HepG2 (cell line): ENCODE data around the gene ATG9A.

Experiments used
- ELF1 ChIP-seq: sonication (generic); formaldehyde crosslinking; IDR thresholded peaks from 2 replicates; pipeline ENCODE4 v1.4.0; 2020; ENCODE audit warnings: missing genetic modification reagents
- HES4 ChIP-seq: sonication (generic); formaldehyde crosslinking; IDR thresholded peaks from 2 replicates; pipeline ENCODE4 v1.9.0; 2021; ENCODE audit warnings: mild to moderate bottlenecking, missing genetic modification reagents, borderline replicate concordance
- HNF4A ChIP-seq: sonication (generic); formaldehyde crosslinking; IDR thresholded peaks from 2 replicates; pipeline ENCODE4 v1.4.0; 2020; ENCODE audit warnings: missing genetic modification reagents
- NCOA1 ChIP-seq: sonication (generic); formaldehyde crosslinking; IDR thresholded peaks from 2 replicates; pipeline ENCODE4 v1.9.0; 2021; ENCODE audit warnings: missing genetic modification reagents
- RAD21 ChIP-seq: fragments of 450-650 bp; formaldehyde crosslinking; IDR thresholded peaks from 2 replicates; pipeline ENCODE4 v1.5.0; 2020; ENCODE audit warnings: mild to moderate bottlenecking
- SP140L ChIP-seq: sonication (generic); formaldehyde crosslinking; IDR thresholded peaks from 2 replicates; pipeline ENCODE4 v1.4.0; 2020; ENCODE audit warnings: missing genetic modification reagents, borderline replicate concordance
- SUZ12 ChIP-seq: fragments of 150-350 bp; IDR thresholded peaks from 2 replicates; pipeline ENCODE4 v1.6.1; 2014; ENCODE audit warnings: low read depth, low read length
- YY1 ChIP-seq: IDR thresholded peaks from 2 replicates; pipeline ENCODE4 v1.6.1; 2011; ENCODE audit warnings: low read length, low read depth, moderate library complexity, mild to moderate bottlenecking; ENCODE audit not compliant: insufficient read depth, insufficient replicate concordance
- ZNF33B ChIP-seq: sonication (generic); formaldehyde crosslinking; IDR thresholded peaks from 2 replicates; pipeline ENCODE4 v1.5.1; 2020; ENCODE audit warnings: mild to moderate bottlenecking, missing genetic modification reagents
- ZNF720 ChIP-seq: sonication (generic); formaldehyde crosslinking; IDR thresholded peaks from 2 replicates; pipeline ENCODE4 v1.4.0; 2020; ENCODE audit warnings: missing genetic modification reagents
- TF ChIP-seq, protein P1 (sequence below): sonication (generic); formaldehyde crosslinking; conservative IDR thresholded peaks from 2 replicates; pipeline ENCODE4 v1.4.0; 2020; ENCODE audit warnings: mild to moderate bottlenecking, missing genetic modification reagents, moderate library complexity
- TF ChIP-seq, protein P2 (sequence below): sonication (generic); formaldehyde crosslinking; IDR thresholded peaks from 2 replicates; pipeline ENCODE4 v1.5.0; 2020; ENCODE audit warnings: mild to moderate bottlenecking, missing genetic modification reagents, moderate library complexity
- TF ChIP-seq, protein P3 (sequence below): sonication (generic); formaldehyde crosslinking; IDR thresholded peaks from 2 replicates; pipeline ENCODE4 v1.5.1; 2020; ENCODE audit warnings: missing genetic modification reagents, mild to moderate bottlenecking, borderline replicate concordance

DNA sequence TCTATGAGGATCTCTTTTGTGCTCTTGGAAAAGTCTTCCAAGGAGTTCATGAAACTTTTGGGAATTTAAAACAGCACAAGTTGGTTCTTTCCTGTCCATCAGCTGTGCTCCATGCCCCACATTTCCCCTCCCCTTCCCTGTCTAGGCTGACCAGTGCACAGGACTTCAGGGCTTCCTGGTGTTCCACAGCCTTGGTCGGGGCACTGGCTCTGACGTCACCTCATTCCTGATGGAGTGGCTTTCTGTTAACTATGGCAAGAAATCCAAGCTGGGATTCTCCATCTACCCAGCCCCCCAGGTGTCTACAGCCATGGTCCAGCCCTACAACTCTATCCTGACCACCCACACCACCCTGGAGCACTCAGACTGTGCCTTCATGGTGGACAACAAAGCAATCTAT, 41.6 kb upstream of the ATG9A start:
- TF ChIP-seq, protein P1, sequence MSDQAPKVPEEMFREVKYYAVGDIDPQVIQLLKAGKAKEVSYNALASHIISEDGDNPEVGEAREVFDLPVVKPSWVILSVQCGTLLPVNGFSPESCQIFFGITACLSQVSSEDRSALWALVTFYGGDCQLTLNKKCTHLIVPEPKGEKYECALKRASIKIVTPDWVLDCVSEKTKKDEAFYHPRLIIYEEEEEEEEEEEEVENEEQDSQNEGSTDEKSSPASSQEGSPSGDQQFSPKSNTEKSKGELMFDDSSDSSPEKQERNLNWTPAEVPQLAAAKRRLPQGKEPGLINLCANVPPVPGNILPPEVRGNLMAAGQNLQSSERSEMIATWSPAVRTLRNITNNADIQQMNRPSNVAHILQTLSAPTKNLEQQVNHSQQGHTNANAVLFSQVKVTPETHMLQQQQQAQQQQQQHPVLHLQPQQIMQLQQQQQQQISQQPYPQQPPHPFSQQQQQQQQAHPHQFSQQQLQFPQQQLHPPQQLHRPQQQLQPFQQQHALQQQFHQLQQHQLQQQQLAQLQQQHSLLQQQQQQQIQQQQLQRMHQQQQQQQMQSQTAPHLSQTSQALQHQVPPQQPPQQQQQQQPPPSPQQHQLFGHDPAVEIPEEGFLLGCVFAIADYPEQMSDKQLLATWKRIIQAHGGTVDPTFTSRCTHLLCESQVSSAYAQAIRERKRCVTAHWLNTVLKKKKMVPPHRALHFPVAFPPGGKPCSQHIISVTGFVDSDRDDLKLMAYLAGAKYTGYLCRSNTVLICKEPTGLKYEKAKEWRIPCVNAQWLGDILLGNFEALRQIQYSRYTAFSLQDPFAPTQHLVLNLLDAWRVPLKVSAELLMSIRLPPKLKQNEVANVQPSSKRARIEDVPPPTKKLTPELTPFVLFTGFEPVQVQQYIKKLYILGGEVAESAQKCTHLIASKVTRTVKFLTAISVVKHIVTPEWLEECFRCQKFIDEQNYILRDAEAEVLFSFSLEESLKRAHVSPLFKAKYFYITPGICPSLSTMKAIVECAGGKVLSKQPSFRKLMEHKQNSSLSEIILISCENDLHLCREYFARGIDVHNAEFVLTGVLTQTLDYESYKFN, result no peak
- TF ChIP-seq HES4 (CRISPR knock-in tag) (no peak), ZNF720 (no peak), SUZ12 (no peak), YY1 (no peak), ELF1 (CRISPR knock-in tag) (no peak), NCOA1 (CRISPR knock-in tag) (no peak), RAD21 (CRISPR knock-in tag) (no peak), ZNF33B (CRISPR knock-in tag) (no peak), SP140L (no peak), HNF4A (CRISPR knock-in tag) (no peak)
- TF ChIP-seq, protein P2, sequence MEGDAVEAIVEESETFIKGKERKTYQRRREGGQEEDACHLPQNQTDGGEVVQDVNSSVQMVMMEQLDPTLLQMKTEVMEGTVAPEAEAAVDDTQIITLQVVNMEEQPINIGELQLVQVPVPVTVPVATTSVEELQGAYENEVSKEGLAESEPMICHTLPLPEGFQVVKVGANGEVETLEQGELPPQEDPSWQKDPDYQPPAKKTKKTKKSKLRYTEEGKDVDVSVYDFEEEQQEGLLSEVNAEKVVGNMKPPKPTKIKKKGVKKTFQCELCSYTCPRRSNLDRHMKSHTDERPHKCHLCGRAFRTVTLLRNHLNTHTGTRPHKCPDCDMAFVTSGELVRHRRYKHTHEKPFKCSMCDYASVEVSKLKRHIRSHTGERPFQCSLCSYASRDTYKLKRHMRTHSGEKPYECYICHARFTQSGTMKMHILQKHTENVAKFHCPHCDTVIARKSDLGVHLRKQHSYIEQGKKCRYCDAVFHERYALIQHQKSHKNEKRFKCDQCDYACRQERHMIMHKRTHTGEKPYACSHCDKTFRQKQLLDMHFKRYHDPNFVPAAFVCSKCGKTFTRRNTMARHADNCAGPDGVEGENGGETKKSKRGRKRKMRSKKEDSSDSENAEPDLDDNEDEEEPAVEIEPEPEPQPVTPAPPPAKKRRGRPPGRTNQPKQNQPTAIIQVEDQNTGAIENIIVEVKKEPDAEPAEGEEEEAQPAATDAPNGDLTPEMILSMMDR (CRISPR knock-in tag), result no peak
- TF ChIP-seq, protein P3, sequence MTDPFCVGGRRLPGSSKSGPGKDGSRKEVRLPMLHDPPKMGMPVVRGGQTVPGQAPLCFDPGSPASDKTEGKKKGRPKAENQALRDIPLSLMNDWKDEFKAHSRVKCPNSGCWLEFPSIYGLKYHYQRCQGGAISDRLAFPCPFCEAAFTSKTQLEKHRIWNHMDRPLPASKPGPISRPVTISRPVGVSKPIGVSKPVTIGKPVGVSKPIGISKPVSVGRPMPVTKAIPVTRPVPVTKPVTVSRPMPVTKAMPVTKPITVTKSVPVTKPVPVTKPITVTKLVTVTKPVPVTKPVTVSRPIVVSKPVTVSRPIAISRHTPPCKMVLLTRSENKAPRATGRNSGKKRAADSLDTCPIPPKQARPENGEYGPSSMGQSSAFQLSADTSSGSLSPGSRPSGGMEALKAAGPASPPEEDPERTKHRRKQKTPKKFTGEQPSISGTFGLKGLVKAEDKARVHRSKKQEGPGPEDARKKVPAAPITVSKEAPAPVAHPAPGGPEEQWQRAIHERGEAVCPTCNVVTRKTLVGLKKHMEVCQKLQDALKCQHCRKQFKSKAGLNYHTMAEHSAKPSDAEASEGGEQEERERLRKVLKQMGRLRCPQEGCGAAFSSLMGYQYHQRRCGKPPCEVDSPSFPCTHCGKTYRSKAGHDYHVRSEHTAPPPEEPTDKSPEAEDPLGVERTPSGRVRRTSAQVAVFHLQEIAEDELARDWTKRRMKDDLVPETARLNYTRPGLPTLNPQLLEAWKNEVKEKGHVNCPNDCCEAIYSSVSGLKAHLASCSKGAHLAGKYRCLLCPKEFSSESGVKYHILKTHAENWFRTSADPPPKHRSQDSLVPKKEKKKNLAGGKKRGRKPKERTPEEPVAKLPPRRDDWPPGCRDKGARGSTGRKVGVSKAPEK (CRISPR knock-in tag), result no peak
